Mesendoderm (in vitro differentiated cells): ENCODE results near the gene MYO9B.

Experiments
- DNase-seq: peaks from one replicate; pipeline ENCODE4 v3.0.0; 2013
- H2AK5ac ChIP-seq: 2 replicates; pipeline ENCODE4 v1.6.1; 2013; ENCODE audit warnings: low read length, inconsistent platforms
- H2BK120ac ChIP-seq: 2 replicates; pipeline ENCODE4 v1.6.1; 2013; ENCODE audit warnings: low read depth, mild to moderate bottlenecking, low read length, moderate library complexity, mixed read lengths
- H2BK15ac ChIP-seq: replicated peaks from 2 replicates; pipeline ENCODE4 v1.6.1; 2013; ENCODE audit warnings: low read depth, mild to moderate bottlenecking, moderate library complexity
- H2BK5ac ChIP-seq: 2 replicates; pipeline ENCODE4 v1.6.1; 2013; ENCODE audit warnings: low read length, inconsistent platforms
- H3K18ac ChIP-seq: 2 replicates; pipeline ENCODE4 v1.6.1; 2013; ENCODE audit warnings: mild to moderate bottlenecking, low read length, mixed read lengths
- H3K23ac ChIP-seq: one replicate; pipeline ENCODE4 v1.6.1; 2013; ENCODE audit warnings: low read length
- H3K27ac ChIP-seq: 2 replicates; pipeline ENCODE4 v1.5.1; 2013; ENCODE audit warnings: low read depth, mild to moderate bottlenecking, inconsistent platforms, low read length, moderate library complexity
- H3K27me3 ChIP-seq: 2 replicates; pipeline ENCODE4 v1.6.1; 2013; ENCODE audit warnings: low read length, control low read depth, mild to moderate bottlenecking, inconsistent platforms; ENCODE audit not compliant: insufficient read depth, poor library complexity
- H3K36me3 ChIP-seq: 2 replicates; pipeline ENCODE4 v1.6.1; 2013; ENCODE audit warnings: low read length, inconsistent platforms; ENCODE audit not compliant: control insufficient read depth, insufficient read depth
- H3K4ac ChIP-seq: one replicate; pipeline ENCODE4 v1.6.1; 2013; ENCODE audit warnings: low read depth, mild to moderate bottlenecking, low read length, moderate library complexity
- H3K4me1 ChIP-seq: 2 replicates; pipeline ENCODE4 v1.6.1; 2013; ENCODE audit warnings: low read depth, low read length, inconsistent platforms; ENCODE audit not compliant: control insufficient read depth
- H3K4me2 ChIP-seq: 2 replicates; pipeline ENCODE4 v1.6.1; 2013; ENCODE audit warnings: low read length
- H3K4me3 ChIP-seq: 2 replicates; pipeline ENCODE4 v1.5.1; 2013; ENCODE audit warnings: mild to moderate bottlenecking, low read length
- H3K56ac ChIP-seq: one replicate; pipeline ENCODE4 v1.6.1; 2013; ENCODE audit warnings: low read length
- H3K79me1 ChIP-seq: 2 replicates; pipeline ENCODE4 v1.6.1; 2013; ENCODE audit warnings: low read length, inconsistent platforms
- H3K79me2 ChIP-seq: 2 replicates; pipeline ENCODE4 v1.6.1; 2013; ENCODE audit warnings: mild to moderate bottlenecking, low read length; ENCODE audit not compliant: control insufficient read depth, insufficient read depth
- H3K9ac ChIP-seq: 2 replicates; pipeline ENCODE4 v1.6.1; 2013; ENCODE audit warnings: low read length, inconsistent platforms
- H4K5ac ChIP-seq: one replicate; pipeline ENCODE4 v1.6.1; 2013; ENCODE audit warnings: low read length
- H4K8ac ChIP-seq: one replicate; pipeline ENCODE4 v1.6.1; 2013; ENCODE audit warnings: low read depth, mild to moderate bottlenecking, control low read depth, low read length, moderate library complexity
- WGBS: extraction: QIAGEN DNeasy Blood & Tissue Kit; methylation state at CpG from one replicate; pipeline ENCODE4 v1.1.7; 2013; ENCODE audit warnings: low lambda C conversion rate, missing lambda C conversion rate; ENCODE audit not compliant: insufficient coverage; ENCODE audit errors: extremely low coverage; 5-methylcytosine and 5-hydroxymethylcytosine counted together

MYO9B gene

DNA sequence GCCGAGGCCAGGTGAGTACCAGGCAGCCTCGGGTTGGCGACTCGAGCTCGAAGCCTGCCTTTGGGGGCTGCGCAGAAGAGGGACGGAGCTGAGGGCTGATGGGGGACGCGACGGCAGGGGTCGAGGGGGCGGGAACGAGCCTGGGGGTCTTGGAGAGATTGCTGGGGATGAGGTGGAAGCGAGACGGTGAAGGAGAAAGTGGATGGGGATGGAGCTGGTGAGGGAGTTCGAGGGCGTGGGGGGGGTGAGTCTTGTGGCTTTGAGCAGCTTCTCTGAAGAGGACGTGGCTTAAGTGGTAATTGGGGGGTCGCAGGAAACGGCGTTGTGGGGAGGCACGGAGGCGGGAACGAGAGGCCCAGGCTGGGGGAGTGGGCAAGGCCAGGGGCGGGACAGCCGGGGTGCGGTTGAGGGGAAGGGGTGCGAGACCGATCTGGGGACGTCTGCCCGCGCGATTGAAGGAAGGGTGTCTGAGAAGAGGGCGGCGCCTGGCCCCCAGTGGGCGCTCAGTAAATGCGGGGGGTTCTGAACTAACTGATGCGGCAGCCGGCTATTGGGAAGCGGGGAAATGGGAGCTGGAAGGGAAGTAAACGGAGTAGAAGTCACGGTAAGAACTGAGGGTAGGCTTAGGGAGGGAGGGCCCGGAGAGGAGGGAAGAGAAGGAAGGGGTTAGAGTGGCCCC is 426 bp downstream of the MYO9B start:
- Histone ChIP-seq H2BK5ac (peak overlapping the region; percentile 20), H4K5ac (no peak overlapping the region), H3K56ac (peak overlapping the region; percentile 96), H3K23ac (no peak overlapping the region), H3K36me3 (no peaks in the 10 kb centered on the region), H3K18ac (peak overlapping the region; percentile 65), H3K4me1 (peaks cover 5% of the 10 kb centered on the region), H4K8ac (no peak overlapping the region), H3K27me3 (no peaks in the 10 kb centered on the region), H3K79me2 (peaks cover 60% of the 10 kb centered on the region), H3K9ac (peak overlapping the region; percentile 93), H2BK120ac (no peak overlapping the region), H3K79me1 (peaks cover 23% of the 10 kb centered on the region), H3K4ac (no peak overlapping the region), H3K4me2 (peak overlapping the region; percentile 88), H2BK15ac (no peak overlapping the region), H3K27ac (peak overlapping the region; percentile 58), H2AK5ac (no peak overlapping the region), H3K4me3 (peak overlapping the region; percentile 72)
- DNase-seq: peak; percentile 84
- no CpG with 5 or more reads among the region's 43 CpGs for WGBS

- no peak for DNase-seq
- no peak overlapping the region for H3K23ac ChIP-seq
These were observed 990 bp downstream of the MYO9B start for GRCh38 chr19:17076543-17076991.

GRCh38 chr19:17077447-17078028 is 2.0 kb downstream of the MYO9B start:
- Histone ChIP-seq H3K79me2 (peaks cover 71% of the 10 kb centered on the region), H3K23ac (no peak overlapping the region), H3K18ac (no peak overlapping the region), H3K4me1 (peaks cover 5% of the 10 kb centered on the region), H2BK5ac (no peak overlapping the region), H3K56ac (no peak overlapping the region), H4K8ac (no peak overlapping the region), H3K4me3 (no peak overlapping the region), H3K4me2 (no peak overlapping the region), H4K5ac (no peak overlapping the region), H3K9ac (peak overlapping the region; percentile 1), H2BK120ac (no peak overlapping the region), H3K27ac (no peak overlapping the region), H2AK5ac (no peak overlapping the region), H3K4ac (no peak overlapping the region), H3K79me1 (peaks cover 30% of the 10 kb centered on the region), H2BK15ac (no peak overlapping the region), H3K27me3 (no peaks in the 10 kb centered on the region), H3K36me3 (no peaks in the 10 kb centered on the region)
- DNase-seq: no peak
- WGBS: no CpG with 5 or more reads among the region's 17 CpGs

More at GRCh38 chr19:17076543-17076991, 990 bp downstream of the MYO9B start:
- Histone ChIP-seq H2BK5ac (no peak overlapping the region), H3K4me3 (peak overlapping the region; percentile 72), H3K27me3 (no peaks in the 10 kb centered on the region), H3K79me2 (peaks cover 64% of the 10 kb centered on the region), H4K5ac (no peak overlapping the region), H3K4me1 (peaks cover 5% of the 10 kb centered on the region), H3K27ac (no peak overlapping the region), H4K8ac (no peak overlapping the region), H2BK15ac (no peak overlapping the region), H3K9ac (peak overlapping the region; percentile 93), H2AK5ac (no peak overlapping the region), H3K79me1 (peaks cover 23% of the 10 kb centered on the region), H2BK120ac (no peak overlapping the region), H3K4me2 (peak overlapping the region; percentile 88), H3K4ac (no peak overlapping the region), H3K36me3 (no peaks in the 10 kb centered on the region), H3K56ac (peak overlapping the region; percentile 96), H3K18ac (peak overlapping the region; percentile 65)
- no CpG with 5 or more reads among the region's 12 CpGs for WGBS

DNA sequence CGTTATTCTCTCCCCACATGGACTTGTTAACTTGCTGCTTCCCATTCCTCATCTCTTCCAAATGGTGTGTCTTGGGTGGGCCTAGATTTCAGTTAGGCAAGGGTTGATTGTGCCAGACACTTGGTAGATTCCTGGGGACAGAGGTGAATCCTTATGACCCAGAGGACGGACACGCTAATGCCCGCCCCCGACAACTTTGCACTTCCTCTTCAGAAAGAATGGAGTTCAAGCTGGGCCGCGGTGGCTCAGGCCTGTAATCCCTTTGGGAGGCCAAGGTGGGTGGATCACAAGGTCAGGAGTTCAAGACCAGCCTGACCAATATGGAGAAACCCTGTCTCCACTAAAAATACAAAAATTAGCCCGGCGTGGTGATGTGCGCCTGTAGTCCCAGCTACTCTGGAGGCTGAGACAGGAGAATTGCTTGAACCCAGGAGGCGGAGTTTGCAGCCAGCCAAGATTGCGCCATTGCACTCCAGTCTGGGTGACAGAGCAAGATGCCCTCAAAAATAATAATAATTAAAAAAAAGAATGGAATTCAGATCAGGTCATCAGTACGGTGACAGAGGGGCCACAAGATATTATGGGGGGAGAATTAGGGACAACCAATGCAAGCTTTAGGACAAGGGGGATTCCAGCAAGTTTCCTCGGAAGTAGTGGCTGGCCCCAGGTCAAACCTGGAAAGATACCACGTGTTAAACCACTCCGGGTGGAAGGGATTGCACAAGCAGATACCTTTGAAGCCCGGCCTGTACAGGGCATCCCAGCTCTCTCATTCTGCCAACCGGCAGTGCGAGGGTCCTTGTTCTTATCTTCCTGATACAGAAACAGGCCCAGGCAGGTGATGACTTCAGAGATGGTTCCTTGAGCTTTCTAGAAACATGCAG is 2.7 kb downstream of the MYO9B start:
- H3K27ac ChIP-seq: no peak overlapping the region
- no peak overlapping the region for H3K4me3 ChIP-seq
- no peaks in the 10 kb centered on the region for H3K36me3 ChIP-seq
- no peaks in the 10 kb centered on the region for H3K27me3 ChIP-seq
- H3K4ac ChIP-seq: no peak overlapping the region
- DNase-seq: peak; percentile 21
- H2BK120ac ChIP-seq: no peak overlapping the region
- H2AK5ac ChIP-seq: no peak overlapping the region
- no peak overlapping the region for H3K23ac ChIP-seq
- WGBS: no CpG with 5 or more reads among the region's 19 CpGs
- no peak overlapping the region for H2BK15ac ChIP-seq
- H2BK5ac ChIP-seq: no peak overlapping the region
- H4K5ac ChIP-seq: no peak overlapping the region
- H3K79me1 ChIP-seq: peaks cover 29% of the 10 kb centered on the region
- no peak overlapping the region for H3K4me2 ChIP-seq
- H3K18ac ChIP-seq: no peak overlapping the region
- H3K79me2 ChIP-seq: peaks cover 73% of the 10 kb centered on the region
- H3K4me1 ChIP-seq: peaks cover 5% of the 10 kb centered on the region
- no peak overlapping the region for H3K56ac ChIP-seq
- H4K8ac ChIP-seq: no peak overlapping the region
- no peak overlapping the region for H3K9ac ChIP-seq

GRCh38 chr19:17078920-17079709 is 3.5 kb downstream of the MYO9B start:
- H3K27ac ChIP-seq: no peak overlapping the region

More at GRCh38 chr19:17078920-17079709, 3.5 kb downstream of the MYO9B start:
- Histone ChIP-seq H3K18ac (no peak overlapping the region), H2AK5ac (no peak overlapping the region), H3K27me3 (no peaks in the 10 kb centered on the region), H3K79me1 (peaks cover 26% of the 10 kb centered on the region), H3K56ac (peak overlapping the region; percentile 35), H3K4me1 (peaks cover 4% of the 10 kb centered on the region), H3K79me2 (peaks cover 70% of the 10 kb centered on the region), H2BK15ac (no peak overlapping the region), H3K23ac (no peak overlapping the region), H4K5ac (no peak overlapping the region), H3K36me3 (no peaks in the 10 kb centered on the region), H3K4ac (no peak overlapping the region), H2BK5ac (no peak overlapping the region), H3K4me2 (no peak overlapping the region), H3K4me3 (no peak overlapping the region), H2BK120ac (no peak overlapping the region), H4K8ac (no peak overlapping the region), H3K9ac (no peak overlapping the region)
- peak; percentile 22 for DNase-seq
- no CpG with 5 or more reads among the region's 19 CpGs for WGBS
